IgD-negative memory B cell (primary cell): ENCODE results near the gene SELENOO. TPM values are rescaled to one million over a fixed set of nuclear protein-coding genes. Genes with fewer than 3 reads are reported as not detected.
A peak's percentile ranks its signal among the peaks of the same experiment; 100 is the strongest.

Experiments used
- H3K27ac Mint-ChIP-seq, 3 donors: one replicate each; pipeline ENCODE4 v1.8.0; 2020 to 2022; ENCODE audit warnings: mild to moderate bottlenecking in 3 of 3, mixed read lengths in 3 of 3, moderate library complexity in 1 of 3
- H3K27me3 Mint-ChIP-seq: one replicate; pipeline ENCODE4 v1.8.0; 2021; ENCODE audit warnings: mixed read lengths
- H3K36me3 Mint-ChIP-seq: one replicate; pipeline ENCODE4 v1.8.0; 2020; ENCODE audit warnings: mild to moderate bottlenecking, mixed read lengths
- H3K4me1 Mint-ChIP-seq, 3 donors: one replicate each; pipeline ENCODE4 v1.8.0; 2020 to 2022; ENCODE audit warnings: mixed read lengths in 3 of 3, mild to moderate bottlenecking in 1 of 3
- H3K4me3 Mint-ChIP-seq, 4 donors: one replicate each; pipeline ENCODE4 v1.8.0; 2020 to 2022; ENCODE audit warnings: mild to moderate bottlenecking in 4 of 4, mixed read lengths in 4 of 4, moderate library complexity in 3 of 4
- H3K9me3 Mint-ChIP-seq, 3 donors: one replicate each; pipeline ENCODE4 v1.8.0; 2020 to 2021; ENCODE audit warnings: mixed read lengths in 3 of 3, mild to moderate bottlenecking in 1 of 3
- polyA plus RNA-seq: library from polyadenylated mRNA; unstranded; fragments of 300-500 nt; fragmentation: Illumina TruSeq; gene quantifications from one replicate; pipeline ENCODE4 v1.2.3, GENCODE V29; 2021

SELENOO gene
- polyA plus RNA-seq, 1 donor from 2014 or later, result 2.3 TPM

- Mint-ChIP-seq H3K36me3 (no peaks in the 10 kb centered on the region), H3K4me3 (peak overlapping the region; percentile 93 to 99 (median 96)), H3K27ac (peak overlapping the region; percentile 93 to 99 (median 98)), H3K9me3 (no peaks in the 10 kb centered on the region), H3K4me1 (peaks cover 23 to 29% (median 26%) of the 10 kb centered on the region in 3 donors), H3K27me3 (no peaks in the 10 kb centered on the region)
Measured at GRCh38 chr22:50186181-50186714, 14.6 kb upstream of the SELENOO start.

- Mint-ChIP-seq H3K36me3 (no peaks in the 10 kb centered on the region), H3K27me3 (no peaks in the 10 kb centered on the region), H3K9me3 (no peaks in the 10 kb centered on the region), H3K4me3 (peak overlapping the region; percentile 94 to 99 (median 96)), H3K27ac (peak overlapping the region; percentile 94 to 99 (median 98)), H3K4me1 (peaks cover 27 to 35% (median 30%) of the 10 kb centered on the region in 3 donors)
Measured at GRCh38 chr22:50186761-50187523, 13.9 kb upstream of the SELENOO start.

- Mint-ChIP-seq H3K4me3 (peak overlapping the region in 3 of 4 donors; percentile 57 to 99 (median 96)), H3K9me3 (no peaks in the 10 kb centered on the region), H3K4me1 (peaks cover 32 to 46% (median 40%) of the 10 kb centered on the region in 3 donors), H3K27me3 (no peaks in the 10 kb centered on the region), H3K27ac (peak overlapping the region; percentile 39 to 99 (median 94)), H3K36me3 (no peaks in the 10 kb centered on the region)
Measured at GRCh38 chr22:50188356-50188755, 12.5 kb upstream of the SELENOO start.

GRCh38 chr22:50189184-50189848 is 11.5 kb upstream of the SELENOO start:
- Mint-ChIP-seq H3K27me3 (no peaks in the 10 kb centered on the region), H3K36me3 (no peaks in the 10 kb centered on the region), H3K4me3 (peak overlapping the region; percentile 60 to 96 (median 74)), H3K4me1 (peaks cover 32 to 46% (median 38%) of the 10 kb centered on the region in 3 donors), H3K27ac (peak overlapping the region; percentile 94 to 100 (median 99)), H3K9me3 (no peaks in the 10 kb centered on the region)

GRCh38 chr22:50189849-50190181 is 11.0 kb upstream of the SELENOO start:
- no peaks in the 10 kb centered on the region for H3K36me3 Mint-ChIP-seq
- H3K27me3 Mint-ChIP-seq, result no peaks in the 10 kb centered on the region
- peak overlapping the region; percentile 81 to 96 (median 90) for H3K4me3 Mint-ChIP-seq
- H3K9me3 Mint-ChIP-seq, result no peaks in the 10 kb centered on the region
- peaks cover 32 to 45% (median 35%) of the 10 kb centered on the region in 3 donors for H3K4me1 Mint-ChIP-seq
- peak overlapping the region; percentile 94 to 100 (median 99) for H3K27ac Mint-ChIP-seq

GRCh38 chr22:50190182-50190940 is 10.4 kb upstream of the SELENOO start:
- no peaks in the 10 kb centered on the region for H3K36me3 Mint-ChIP-seq

GRCh38 chr22:50190941-50191741 is 9.7 kb upstream of the SELENOO start:
- Mint-ChIP-seq H3K4me1 (peaks cover 32 to 48% (median 37%) of the 10 kb centered on the region in 3 donors), H3K9me3 (no peaks in the 10 kb centered on the region), H3K4me3 (peak overlapping the region; percentile 81 to 96 (median 90)), H3K27ac (peak overlapping the region; percentile 94 to 100 (median 99)), H3K27me3 (no peaks in the 10 kb centered on the region), H3K36me3 (no peaks in the 10 kb centered on the region)

More at GRCh38 chr22:50190182-50190940, 10.4 kb upstream of the SELENOO start:
- H3K27me3 Mint-ChIP-seq, result no peaks in the 10 kb centered on the region
- H3K4me3 Mint-ChIP-seq, result peak overlapping the region; percentile 81 to 96 (median 90)
- H3K9me3 Mint-ChIP-seq, result no peaks in the 10 kb centered on the region
- H3K27ac Mint-ChIP-seq, result peak overlapping the region; percentile 94 to 100 (median 99)
- peaks cover 32 to 47% (median 38%) of the 10 kb centered on the region in 3 donors for H3K4me1 Mint-ChIP-seq

GRCh38 chr22:50192436-50193204 is 8.2 kb upstream of the SELENOO start:
- Mint-ChIP-seq H3K9me3 (no peaks in the 10 kb centered on the region), H3K27ac (peak overlapping the region; percentile 94 to 100 (median 99)), H3K4me1 (peaks cover 23 to 41% (median 32%) of the 10 kb centered on the region in 3 donors), H3K4me3 (peak overlapping the region; percentile 80 to 96 (median 88)), H3K27me3 (no peaks in the 10 kb centered on the region), H3K36me3 (no peaks in the 10 kb centered on the region)

- H3K27ac Mint-ChIP-seq, result peak overlapping the region in 1 of 3 donors; percentile 35
- no peaks in the 10 kb centered on the region for H3K9me3 Mint-ChIP-seq
- peaks cover 23 to 35% (median 25%) of the 10 kb centered on the region in 3 donors for H3K4me1 Mint-ChIP-seq
- H3K4me3 Mint-ChIP-seq, result no peak overlapping the region
- no peaks in the 10 kb centered on the region for H3K27me3 Mint-ChIP-seq
- peaks cover 2% of the 10 kb centered on the region for H3K36me3 Mint-ChIP-seq
Measured at GRCh38 chr22:50193621-50194020, 7.2 kb upstream of the SELENOO start.

- Mint-ChIP-seq H3K4me3 (peak overlapping the region in 2 of 4 donors; percentile 17 to 67), H3K4me1 (peaks cover 23 to 32% (median 25%) of the 10 kb centered on the region in 3 donors), H3K27me3 (no peaks in the 10 kb centered on the region), H3K27ac (peak overlapping the region; percentile 35 to 84 (median 73)), H3K36me3 (peaks cover 2% of the 10 kb centered on the region), H3K9me3 (no peaks in the 10 kb centered on the region)
Measured at GRCh38 chr22:50194037-50194805, 6.6 kb upstream of the SELENOO start.

GRCh38 chr22:50196256-50196655 is 4.6 kb upstream of the SELENOO start:
- H3K36me3 Mint-ChIP-seq, result peaks cover 2% of the 10 kb centered on the region
- no peaks in the 10 kb centered on the region for H3K9me3 Mint-ChIP-seq
- H3K4me1 Mint-ChIP-seq, result peaks cover 10 to 22% (median 21%) of the 10 kb centered on the region in 3 donors
- H3K4me3 Mint-ChIP-seq, result no peak overlapping the region
- H3K27ac Mint-ChIP-seq, result peak overlapping the region in 1 of 3 donors; percentile 84
- no peaks in the 10 kb centered on the region for H3K27me3 Mint-ChIP-seq

- no peaks in the 10 kb centered on the region for H3K27me3 Mint-ChIP-seq
- peak overlapping the region in 1 of 3 donors; percentile 84 for H3K27ac Mint-ChIP-seq
- no peak overlapping the region for H3K4me3 Mint-ChIP-seq
- H3K9me3 Mint-ChIP-seq, result no peaks in the 10 kb centered on the region
- H3K36me3 Mint-ChIP-seq, result peaks cover 2% of the 10 kb centered on the region
- H3K4me1 Mint-ChIP-seq, result peaks cover 10 to 20% (median 18%) of the 10 kb centered on the region in 3 donors
Measured at GRCh38 chr22:50197000-50197800, 3.6 kb upstream of the SELENOO start.
